ENCODE measurements around the gene CD9.

The CD9 gene

DNA sequence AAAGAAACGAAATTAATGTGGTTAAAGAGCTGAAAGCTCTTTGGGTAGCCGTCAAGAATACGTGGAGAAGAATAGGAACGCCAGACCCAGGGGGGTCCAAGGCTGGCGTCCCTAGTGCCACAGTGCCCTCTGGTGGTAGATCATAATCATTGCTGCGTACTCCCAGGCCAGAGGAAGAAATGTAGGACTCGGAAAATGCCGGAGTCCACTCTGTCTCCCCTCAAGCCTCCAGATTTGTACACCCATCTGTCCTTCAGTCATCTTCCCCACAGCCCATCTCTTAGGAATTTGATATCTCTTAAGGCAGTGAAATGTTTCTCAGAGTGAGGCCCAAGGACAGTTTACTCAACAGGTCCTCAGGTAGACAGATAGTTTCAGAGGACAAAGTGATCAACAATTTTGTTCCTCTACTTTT is 84.9 kb downstream of the CD9 start:
- DNase-seq, result peak; percentile 63
- H3K9ac ChIP-seq (ENCODE audit: low read depth, low read length), result no peak overlapping the region

DNA sequence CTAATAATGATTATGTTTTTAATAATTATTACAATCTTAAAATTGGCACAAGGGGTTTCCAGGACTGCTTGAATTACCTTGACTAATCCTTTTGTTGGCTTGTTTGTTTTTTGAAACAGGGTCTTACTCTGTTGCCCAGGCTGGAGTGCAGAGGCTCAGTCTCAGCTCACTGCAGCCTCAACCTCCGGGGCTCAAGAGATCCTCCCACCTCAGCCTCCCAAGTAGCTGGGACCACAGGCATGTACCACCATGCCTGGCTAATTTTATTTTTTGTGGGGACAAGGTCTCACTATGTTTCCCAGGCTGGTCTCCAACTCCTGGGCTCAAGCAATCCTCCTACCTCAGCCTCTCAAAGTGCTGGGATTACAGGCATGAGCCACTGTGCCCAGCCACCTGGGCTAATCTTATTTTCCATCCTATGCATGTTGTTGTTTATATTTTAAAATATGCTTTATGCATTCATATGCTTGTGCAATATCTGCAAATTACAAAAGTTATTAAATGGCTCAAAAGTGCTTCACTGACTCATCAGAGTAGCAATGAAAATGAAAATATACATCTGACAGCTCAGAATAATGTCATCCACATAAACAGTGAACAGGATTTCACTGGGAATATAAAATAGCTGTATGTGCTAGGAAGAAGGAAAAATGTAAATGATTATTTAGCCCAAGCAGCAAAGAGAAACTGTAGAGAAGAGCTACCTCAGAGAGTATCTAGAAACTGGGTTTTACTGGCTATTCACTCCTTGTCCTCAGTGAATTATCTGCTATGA is 85.5 kb downstream of the CD9 start:
- Histone ChIP-seq H3K9me3 (ENCODE audit: insufficient read depth, low read length, severe bottlenecking) (no peaks in the 10 kb centered on the region), H3K79me2 (ENCODE audit: insufficient read depth, low read length) (no peaks in the 10 kb centered on the region), H3K36me3 (ENCODE audit: insufficient read depth, low read length) (no peaks in the 10 kb centered on the region), H3K9ac (ENCODE audit: low read depth, low read length) (no peak overlapping the region), H3K4me1 (ENCODE audit: insufficient read depth, low read length) (no peaks in the 10 kb centered on the region), H3K27me3 (ENCODE audit: insufficient read depth, low read length, poor library complexity) (peaks cover 8% of the 10 kb centered on the region), H2AFZ (ENCODE audit: low read depth, low read length) (no peak overlapping the region), H3K4me3 (ENCODE audit: low read depth in 1 of 2, low read length in 2 of 2) (no peak overlapping the region), H3K4me2 (ENCODE audit: insufficient read depth, low read length) (no peak overlapping the region), H4K20me1 (ENCODE audit: insufficient read depth, low read length) (no peaks in the 10 kb centered on the region), H3K27ac (ENCODE audit: low read length) (no peak overlapping the region)
- no peak for TF ChIP-seq EZH2 (IDR thresholded peaks at IDR 0.05; ENCODE audit: borderline replicate concordance, low read depth, low read length, severe bottlenecking)
- ATAC-seq (ENCODE audit: insufficient read depth, low read depth) (no peak), DNase-seq (no peak)

More for the DNA sequence above, 84.9 kb downstream of the CD9 start:
- Histone ChIP-seq H4K20me1 (ENCODE audit: insufficient read depth, low read length) (no peaks in the 10 kb centered on the region), H3K27me3 (ENCODE audit: insufficient read depth, low read length, poor library complexity) (peaks cover 8% of the 10 kb centered on the region), H3K4me3 (ENCODE audit: low read depth in 1 of 2, low read length in 2 of 2) (no peak overlapping the region), H3K4me2 (ENCODE audit: insufficient read depth, low read length) (no peak overlapping the region), H3K4me1 (ENCODE audit: insufficient read depth, low read length) (no peaks in the 10 kb centered on the region), H3K36me3 (ENCODE audit: insufficient read depth, low read length) (no peaks in the 10 kb centered on the region), H2AFZ (ENCODE audit: low read depth, low read length) (no peak overlapping the region), H3K79me2 (ENCODE audit: insufficient read depth, low read length) (no peaks in the 10 kb centered on the region), H3K27ac (ENCODE audit: low read length) (no peak overlapping the region), H3K9me3 (ENCODE audit: insufficient read depth, low read length, severe bottlenecking) (no peaks in the 10 kb centered on the region)
- no peak for TF ChIP-seq EZH2 (IDR thresholded peaks at IDR 0.05; ENCODE audit: borderline replicate concordance, low read depth, low read length, severe bottlenecking)
- TF ChIP-seq, protein P1, sequence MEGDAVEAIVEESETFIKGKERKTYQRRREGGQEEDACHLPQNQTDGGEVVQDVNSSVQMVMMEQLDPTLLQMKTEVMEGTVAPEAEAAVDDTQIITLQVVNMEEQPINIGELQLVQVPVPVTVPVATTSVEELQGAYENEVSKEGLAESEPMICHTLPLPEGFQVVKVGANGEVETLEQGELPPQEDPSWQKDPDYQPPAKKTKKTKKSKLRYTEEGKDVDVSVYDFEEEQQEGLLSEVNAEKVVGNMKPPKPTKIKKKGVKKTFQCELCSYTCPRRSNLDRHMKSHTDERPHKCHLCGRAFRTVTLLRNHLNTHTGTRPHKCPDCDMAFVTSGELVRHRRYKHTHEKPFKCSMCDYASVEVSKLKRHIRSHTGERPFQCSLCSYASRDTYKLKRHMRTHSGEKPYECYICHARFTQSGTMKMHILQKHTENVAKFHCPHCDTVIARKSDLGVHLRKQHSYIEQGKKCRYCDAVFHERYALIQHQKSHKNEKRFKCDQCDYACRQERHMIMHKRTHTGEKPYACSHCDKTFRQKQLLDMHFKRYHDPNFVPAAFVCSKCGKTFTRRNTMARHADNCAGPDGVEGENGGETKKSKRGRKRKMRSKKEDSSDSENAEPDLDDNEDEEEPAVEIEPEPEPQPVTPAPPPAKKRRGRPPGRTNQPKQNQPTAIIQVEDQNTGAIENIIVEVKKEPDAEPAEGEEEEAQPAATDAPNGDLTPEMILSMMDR (IDR thresholded peaks at IDR 0.05; ENCODE audit: borderline replicate concordance, extremely low read depth, low read length, poor library complexity, severe bottlenecking), result peak; percentile 96
- peak; percentile 95 for ATAC-seq (ENCODE audit: insufficient read depth, low read depth)

All from DND-41 (cell line).